ENCODE results near the gene KCNJ1. TPM values are rescaled to one million over a fixed set of nuclear protein-coding genes. Genes with fewer than 3 reads are reported as not detected.

The KCNJ1 gene
- total RNA-seq, 2 donors from 2014 or later: not detected

- Histone ChIP-seq H3K27me3 (no peaks in the 10 kb centered on the region), H3K4me3 (no peak overlapping the region), H3K9me3 (no peaks in the 10 kb centered on the region), H3K36me3 (no peaks in the 10 kb centered on the region), H3K27ac (no peak overlapping the region), H3K4me1 (peaks cover 0 to 5% of the 10 kb centered on the region in 2 donors)
- no peak for TF ChIP-seq CTCF (IDR thresholded peaks at IDR 0.05)
- no peak for DNase-seq (ENCODE audit: low spot score)
Measured at GRCh38 chr11:128822130-128822529, 45.0 kb downstream of the KCNJ1 start.

GRCh38 chr11:128821556-128821955 lies 45.5 kb downstream of the KCNJ1 start:
- no peaks in the 10 kb centered on the region for H3K27me3 ChIP-seq
- TF ChIP-seq CTCF (IDR thresholded peaks at IDR 0.05): no peak
- no peak for DNase-seq (ENCODE audit: low spot score)
- H3K9me3 ChIP-seq: no peaks in the 10 kb centered on the region
- H3K27ac ChIP-seq: no peak overlapping the region
- H3K4me3 ChIP-seq: no peak overlapping the region
- H3K36me3 ChIP-seq: no peaks in the 10 kb centered on the region
- peaks cover 0 to 5% of the 10 kb centered on the region in 2 donors for H3K4me1 ChIP-seq

- Histone ChIP-seq H3K9me3 (no peaks in the 10 kb centered on the region), H3K27me3 (no peaks in the 10 kb centered on the region), H3K4me3 (no peak overlapping the region), H3K27ac (no peak overlapping the region), H3K36me3 (no peaks in the 10 kb centered on the region), H3K4me1 (peaks cover 0 to 4% of the 10 kb centered on the region in 2 donors)
- DNase-seq (ENCODE audit: low spot score): no peak
- no peak for TF ChIP-seq CTCF (IDR thresholded peaks at IDR 0.05)
Measured at GRCh38 chr11:128819198-128819597, 47.9 kb downstream of the KCNJ1 start.

GRCh38 chr11:128814856-128815705 lies 52.0 kb downstream of the KCNJ1 start:
- H3K4me3 ChIP-seq: no peak overlapping the region
- no peak for TF ChIP-seq CTCF (IDR thresholded peaks at IDR 0.05)
- H3K27ac ChIP-seq: no peak overlapping the region
- H3K27me3 ChIP-seq: no peaks in the 10 kb centered on the region
- no peaks in the 10 kb centered on the region for H3K9me3 ChIP-seq
- DNase-seq (ENCODE audit: low spot score): peak; percentile 74
- no peaks in the 10 kb centered on the region for H3K36me3 ChIP-seq
- H3K4me1 ChIP-seq: no peaks in the 10 kb centered on the region

- no peaks in the 10 kb centered on the region for H3K36me3 ChIP-seq
- H3K27ac ChIP-seq: no peak overlapping the region
- TF ChIP-seq CTCF (IDR thresholded peaks at IDR 0.05): no peak
- H3K4me3 ChIP-seq: no peak overlapping the region
- DNase-seq (ENCODE audit: low spot score): no peak
- H3K9me3 ChIP-seq: no peaks in the 10 kb centered on the region
- H3K4me1 ChIP-seq: no peaks in the 10 kb centered on the region
- no peaks in the 10 kb centered on the region for H3K27me3 ChIP-seq
Measured at GRCh38 chr11:128813729-128814128, 53.4 kb downstream of the KCNJ1 start.
